ENCODE results near the gene SLC5A2.

SLC5A2 gene

GRCh38 chr16:31498493-31498892, 15.6 kb downstream of the SLC5A2 start:
- no peaks in the 10 kb centered on the region for H3K9me3 ChIP-seq (ENCODE audit: control insufficient read depth, insufficient read depth, low read length)
- TF ChIP-seq EZH2phosphoT487 (IDR thresholded peaks at IDR 0.05; ENCODE audit: borderline replicate concordance, low read length) (no peak), CTCF (IDR thresholded peaks at IDR 0.05; ENCODE audit: low read depth, low read length, poor library complexity, severe bottlenecking) (no peak)
- H3K4me3 ChIP-seq (ENCODE audit: low read length) = no peak overlapping the region
- peaks cover 5% of the 10 kb centered on the region; the same call in 1 of the 2 replicates for H4K20me1 ChIP-seq (ENCODE audit: control insufficient read depth, insufficient read depth, low read depth, low read length)
- no peaks in the 10 kb centered on the region for H3K79me2 ChIP-seq (ENCODE audit: control insufficient read depth, low read length)
- H3F3A ChIP-seq (ENCODE audit: control insufficient read depth, insufficient read depth) = no peaks in the 10 kb centered on the region
- H3K27me3 ChIP-seq (ENCODE audit: control insufficient read depth, low read length) = no peaks in the 10 kb centered on the region
- no peak overlapping the region for H3K27ac ChIP-seq (ENCODE audit: low read depth, low read length)
- no peaks in the 10 kb centered on the region for H3K9me2 ChIP-seq (replicated peaks; ENCODE audit: control insufficient read depth, low read length)
- H3K4me2 ChIP-seq (ENCODE audit: low read length) = no peak overlapping the region
- H3K36me3 ChIP-seq (ENCODE audit: control insufficient read depth, low read length) = no peaks in the 10 kb centered on the region
- no peaks in the 10 kb centered on the region for H3K4me1 ChIP-seq (ENCODE audit: control insufficient read depth, low read length)

GRCh38 chr16:31499928-31500327, 17.0 kb downstream of the SLC5A2 start:
- H3K27ac ChIP-seq (ENCODE audit: low read depth, low read length) = no peak overlapping the region
- H3K4me3 ChIP-seq (ENCODE audit: low read length) = no peak overlapping the region
- no peaks in the 10 kb centered on the region for H3K9me3 ChIP-seq (ENCODE audit: control insufficient read depth, insufficient read depth, low read length)
- no peak overlapping the region for H3K4me2 ChIP-seq (ENCODE audit: low read length)
- TF ChIP-seq CTCF (IDR thresholded peaks at IDR 0.05; ENCODE audit: low read depth, low read length, poor library complexity, severe bottlenecking) = no peak
- H3K79me2 ChIP-seq (ENCODE audit: control insufficient read depth, low read length) = no peaks in the 10 kb centered on the region
- H4K20me1 ChIP-seq (ENCODE audit: control insufficient read depth, insufficient read depth, low read depth, low read length) = peaks cover 5% of the 10 kb centered on the region; the same call in 1 of the 2 replicates
- H3K4me1 ChIP-seq (ENCODE audit: control insufficient read depth, low read length) = no peaks in the 10 kb centered on the region
- H3K9me2 ChIP-seq (replicated peaks; ENCODE audit: control insufficient read depth, low read length) = no peaks in the 10 kb centered on the region
- no peaks in the 10 kb centered on the region for H3K36me3 ChIP-seq (ENCODE audit: control insufficient read depth, low read length)
- no peaks in the 10 kb centered on the region for H3F3A ChIP-seq (ENCODE audit: control insufficient read depth, insufficient read depth)
- H3K27me3 ChIP-seq (ENCODE audit: control insufficient read depth, low read length) = no peaks in the 10 kb centered on the region

- Histone ChIP-seq H3K9me2 (replicated peaks; ENCODE audit: control insufficient read depth, low read length) (no peaks in the 10 kb centered on the region), H3K27ac (ENCODE audit: low read depth, low read length) (no peak overlapping the region), H3K4me1 (ENCODE audit: control insufficient read depth, low read length) (peaks cover 13% of the 10 kb centered on the region), H3K4me3 (ENCODE audit: low read length) (no peak overlapping the region), H3K4me2 (ENCODE audit: low read length) (no peak overlapping the region), H3K27me3 (ENCODE audit: control insufficient read depth, low read length) (no peaks in the 10 kb centered on the region), H3K79me2 (ENCODE audit: control insufficient read depth, low read length) (no peaks in the 10 kb centered on the region), H3F3A (ENCODE audit: control insufficient read depth, insufficient read depth) (peaks cover 7% of the 10 kb centered on the region), H3K9me3 (ENCODE audit: control insufficient read depth, insufficient read depth, low read length) (no peaks in the 10 kb centered on the region), H4K20me1 (ENCODE audit: control insufficient read depth, insufficient read depth, low read depth, low read length) (peaks cover 5% of the 10 kb centered on the region; the same call in 1 of the 2 replicates), H3K36me3 (ENCODE audit: control insufficient read depth, low read length) (peaks cover 6% of the 10 kb centered on the region; the same call in 1 of the 2 replicates)
- TF ChIP-seq EZH2phosphoT487 (IDR thresholded peaks at IDR 0.05; ENCODE audit: borderline replicate concordance, low read length) (no peak), CTCF (IDR thresholded peaks at IDR 0.05; ENCODE audit: low read depth, low read length, poor library complexity, severe bottlenecking) (no peak)
These were observed 18.5 kb downstream of the SLC5A2 start for GRCh38 chr16:31501226-31501965.
